Epithelial cell of esophagus (primary cell): ENCODE data around the gene NRDE2.
A peak's percentile ranks its signal among the peaks of the same experiment; 100 is the strongest.

Source experiments
- DNase-seq: peaks from one replicate; pipeline ENCODE4 v3.0.0; 2010; ENCODE audit warnings: low read depth
- H3K4me3 ChIP-seq: 2 replicates; pipeline ENCODE4 v1.5.1; 2011; ENCODE audit warnings: mild to moderate bottlenecking, low read length, control low read depth
- TF ChIP-seq, protein P1 (sequence below): IDR thresholded peaks from 2 replicates; pipeline ENCODE4 v1.5.1; 2011; ENCODE audit warnings: low read depth, mild to moderate bottlenecking, low read length, control low read depth, inconsistent platforms; ENCODE audit not compliant: insufficient read depth; ENCODE audit errors: missing control alignments

NRDE2 gene

DNA sequence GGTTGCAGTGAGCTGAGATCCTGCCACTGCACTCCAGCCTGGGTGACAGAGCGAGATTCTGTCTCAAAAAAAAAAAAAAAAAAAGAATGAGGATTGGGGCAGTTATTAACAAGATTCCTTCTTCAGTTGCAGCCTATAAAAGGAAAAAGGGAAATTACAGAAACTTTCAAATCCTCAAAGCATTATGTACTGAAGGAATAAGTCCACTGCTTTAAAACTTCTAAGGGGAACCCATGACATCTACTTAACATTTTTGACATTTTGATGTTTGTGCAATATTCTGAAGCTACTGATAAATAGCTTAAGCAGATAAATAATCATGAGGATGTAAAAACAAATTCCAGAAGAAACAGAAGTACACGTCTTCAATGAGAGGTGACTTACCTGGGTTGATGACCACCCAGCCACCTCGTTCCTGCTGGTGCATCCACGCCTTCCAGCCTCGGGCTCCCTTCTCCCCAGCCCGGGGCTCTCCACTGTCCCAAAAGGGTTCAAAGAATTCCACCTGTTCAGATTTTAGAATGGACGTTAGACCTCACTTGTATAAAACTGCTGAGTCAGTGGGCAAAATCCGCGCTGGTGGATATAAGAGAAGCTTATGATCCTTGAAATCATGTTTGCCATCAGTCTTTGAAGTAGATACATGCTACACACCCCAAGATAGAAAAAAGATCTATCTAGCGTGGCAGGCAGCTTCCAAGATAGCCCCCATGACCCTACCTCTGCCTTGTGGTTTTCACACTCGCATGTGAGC, 33.7 kb downstream of the NRDE2 start:
- DNase-seq: no peak
- no peak overlapping the region for H3K4me3 ChIP-seq
- TF ChIP-seq, protein P1, sequence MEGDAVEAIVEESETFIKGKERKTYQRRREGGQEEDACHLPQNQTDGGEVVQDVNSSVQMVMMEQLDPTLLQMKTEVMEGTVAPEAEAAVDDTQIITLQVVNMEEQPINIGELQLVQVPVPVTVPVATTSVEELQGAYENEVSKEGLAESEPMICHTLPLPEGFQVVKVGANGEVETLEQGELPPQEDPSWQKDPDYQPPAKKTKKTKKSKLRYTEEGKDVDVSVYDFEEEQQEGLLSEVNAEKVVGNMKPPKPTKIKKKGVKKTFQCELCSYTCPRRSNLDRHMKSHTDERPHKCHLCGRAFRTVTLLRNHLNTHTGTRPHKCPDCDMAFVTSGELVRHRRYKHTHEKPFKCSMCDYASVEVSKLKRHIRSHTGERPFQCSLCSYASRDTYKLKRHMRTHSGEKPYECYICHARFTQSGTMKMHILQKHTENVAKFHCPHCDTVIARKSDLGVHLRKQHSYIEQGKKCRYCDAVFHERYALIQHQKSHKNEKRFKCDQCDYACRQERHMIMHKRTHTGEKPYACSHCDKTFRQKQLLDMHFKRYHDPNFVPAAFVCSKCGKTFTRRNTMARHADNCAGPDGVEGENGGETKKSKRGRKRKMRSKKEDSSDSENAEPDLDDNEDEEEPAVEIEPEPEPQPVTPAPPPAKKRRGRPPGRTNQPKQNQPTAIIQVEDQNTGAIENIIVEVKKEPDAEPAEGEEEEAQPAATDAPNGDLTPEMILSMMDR: no peak

DNA sequence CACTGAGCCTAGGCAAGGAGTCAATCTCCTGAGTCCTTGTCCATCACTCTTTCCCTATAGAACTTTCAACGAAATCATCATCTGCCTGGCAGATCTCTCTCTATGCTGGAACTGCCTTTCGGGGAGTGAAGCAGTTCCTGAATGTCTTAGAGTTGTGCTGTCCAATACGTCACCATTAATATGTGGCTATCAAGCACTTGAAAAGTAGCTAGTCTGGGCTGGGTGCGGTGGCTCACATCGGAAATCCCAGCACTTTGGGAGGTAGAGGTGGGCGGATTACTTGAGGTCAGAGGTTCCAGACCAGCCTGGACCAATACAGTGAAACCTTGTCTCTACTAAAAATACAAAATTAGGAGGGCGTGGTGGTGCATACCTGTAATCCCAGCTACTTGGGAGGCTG, 35.1 kb downstream of the NRDE2 start:
- H3K4me3 ChIP-seq: no peak overlapping the region
- no peak for DNase-seq
- TF ChIP-seq, protein P1: no peak

DNA sequence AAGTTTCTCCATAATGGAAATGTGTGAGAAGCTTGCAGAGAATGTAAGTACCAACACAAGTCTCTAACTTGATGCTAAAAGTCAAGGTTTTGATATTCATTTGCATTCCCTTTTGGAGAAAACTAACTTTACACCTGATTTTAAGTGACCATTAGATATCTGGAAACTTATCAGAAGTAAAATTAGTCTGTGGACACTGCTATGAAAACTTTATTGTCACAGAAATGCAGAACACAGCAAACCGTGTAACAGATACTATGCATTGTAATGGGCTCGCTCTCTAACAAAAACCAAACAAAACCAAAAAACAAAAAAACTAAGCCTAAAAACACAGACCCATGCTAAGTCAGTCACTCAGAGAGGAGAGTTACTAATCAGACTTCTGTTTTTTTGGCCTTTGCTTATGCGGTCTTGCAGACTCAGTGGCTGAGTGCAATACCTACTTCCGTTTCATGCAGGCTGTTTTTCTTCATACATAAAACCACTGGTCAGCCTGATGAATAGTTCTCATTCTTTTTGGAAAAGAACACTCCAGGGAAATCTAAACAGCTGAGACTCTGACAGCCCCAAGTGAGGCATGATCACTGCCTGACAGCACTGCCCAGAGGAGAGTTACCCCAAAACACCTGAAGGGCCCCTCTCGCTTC, 35.7 kb downstream of the NRDE2 start:
- TF ChIP-seq, protein P1: no peak
- DNase-seq: no peak
- H3K4me3 ChIP-seq: no peak overlapping the region

DNA sequence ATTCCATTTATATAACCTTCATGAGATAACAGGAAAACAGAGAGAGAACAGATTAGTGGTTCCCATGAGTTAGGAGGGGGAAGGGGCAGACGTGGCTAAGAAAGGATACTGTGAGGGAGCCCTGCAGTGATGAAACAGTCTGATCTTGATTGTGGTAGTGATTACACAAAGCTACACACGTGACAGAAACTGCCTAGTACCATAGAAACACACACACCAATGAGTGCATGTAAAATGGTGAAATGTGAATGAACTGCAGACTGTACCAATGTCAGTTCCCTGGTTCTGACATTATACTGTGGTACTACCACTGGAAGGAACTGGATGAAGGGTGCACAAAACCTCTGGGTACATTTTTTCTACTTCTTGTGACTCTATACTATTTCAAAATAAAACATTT, 36.9 kb downstream of the NRDE2 start:
- TF ChIP-seq, protein P1: no peak
- DNase-seq: no peak
- no peak overlapping the region for H3K4me3 ChIP-seq

DNA sequence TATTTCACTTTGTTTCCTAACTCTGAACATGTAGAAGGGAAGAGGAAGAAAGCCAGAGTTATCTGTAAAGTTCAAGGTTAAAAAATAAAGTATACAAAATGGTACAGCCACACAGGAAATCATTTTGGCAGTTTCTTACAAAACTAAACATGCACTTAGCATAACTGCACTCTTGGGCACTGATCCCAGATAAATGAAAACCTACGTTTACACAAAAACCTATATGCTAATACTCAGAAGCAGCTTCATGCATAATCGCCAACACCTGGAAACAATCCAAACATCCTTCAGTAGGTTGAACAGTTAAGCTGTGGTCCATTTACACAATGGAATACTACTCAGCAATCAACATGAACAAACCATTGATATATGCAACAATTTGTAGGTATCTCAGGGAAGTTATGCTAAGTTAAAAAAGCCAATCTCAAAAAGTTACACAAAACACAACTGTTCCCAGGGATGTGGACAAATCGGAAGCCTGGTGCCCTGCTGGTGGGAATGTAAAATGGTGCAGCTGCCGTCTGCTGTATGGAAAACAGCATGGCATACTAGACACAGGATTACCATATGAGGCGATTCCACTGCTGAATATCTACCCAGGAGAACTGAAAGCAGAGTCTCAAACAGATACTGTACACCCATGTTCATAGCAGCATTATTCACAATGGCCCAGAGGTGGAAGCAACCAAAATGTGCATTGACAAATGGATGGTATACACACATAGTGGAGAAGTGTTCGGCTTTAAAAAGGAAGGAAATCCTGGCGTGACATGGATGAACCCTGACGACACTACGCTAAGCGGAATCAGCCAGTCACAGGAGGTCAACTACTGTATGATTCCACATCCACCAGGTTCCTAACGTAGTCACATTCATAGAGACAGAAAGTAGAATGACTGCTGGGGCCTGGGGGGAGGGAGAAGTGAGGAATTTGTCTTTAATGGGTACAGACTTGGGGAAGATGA, 37.7 kb downstream of the NRDE2 start:
- no peak overlapping the region for H3K4me3 ChIP-seq
- TF ChIP-seq, protein P1: peak; percentile 15
- DNase-seq: no peak

DNA sequence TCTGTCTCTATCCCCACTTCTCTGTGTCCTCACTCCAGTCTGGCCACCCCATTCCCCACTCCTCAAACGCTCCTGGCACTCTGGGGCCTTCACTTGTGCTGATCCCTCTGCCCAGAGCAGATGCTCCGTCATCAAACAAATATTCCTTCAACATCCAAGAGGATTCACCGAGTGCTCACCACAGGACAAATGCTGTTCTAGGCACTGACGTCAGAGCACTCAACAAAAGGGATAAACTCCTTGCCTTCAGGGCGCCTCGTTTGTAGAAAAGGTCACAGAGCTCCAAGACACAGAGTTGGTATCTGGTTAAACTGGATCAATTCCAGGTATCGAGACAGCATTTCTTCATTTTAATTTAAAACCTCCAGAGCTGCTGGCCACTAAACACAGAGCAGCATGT, 40.0 kb downstream of the NRDE2 start:
- no peak for DNase-seq
- H3K4me3 ChIP-seq: no peak overlapping the region
- TF ChIP-seq, protein P1: no peak
